Retinal pigment epithelial cell (primary cell): ENCODE data around the gene SHMT2.

Experiments
- DNase-seq: peaks from one replicate; pipeline ENCODE4 v3.0.0-alpha.2; 2010; ENCODE audit warnings: low read depth
- H3K4me3 ChIP-seq: 2 replicates; pipeline ENCODE4 v1.5.1; 2011; ENCODE audit warnings: mild to moderate bottlenecking, low read length, control low read depth, moderate library complexity
- TF ChIP-seq, protein P1 (sequence below): conservative IDR thresholded peaks from 2 replicates; pipeline ENCODE4 v1.5.1; 2011; ENCODE audit warnings: low read depth, low read length, control low read depth, inconsistent platforms

Gene SHMT2

DNA sequence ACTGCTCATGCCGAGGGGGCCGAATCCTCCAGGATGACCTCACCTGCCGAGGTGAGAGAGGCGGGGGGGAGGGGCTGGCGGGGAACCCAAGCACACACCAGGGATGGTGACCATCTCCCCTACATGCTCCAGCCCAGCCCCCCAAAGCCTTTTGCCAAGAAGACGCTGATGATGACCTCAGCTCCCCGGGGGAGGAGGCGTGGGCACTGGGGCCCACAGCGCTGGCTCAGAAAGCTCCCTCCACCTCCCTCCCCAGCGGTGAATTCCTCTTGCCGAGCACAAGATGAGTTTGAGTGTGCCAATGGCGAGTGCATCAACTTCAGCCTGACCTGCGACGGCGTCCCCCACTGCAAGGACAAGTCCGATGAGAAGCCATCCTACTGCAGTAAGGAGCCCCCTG lies 36.6 kb upstream of the SHMT2 start:
- H3K4me3 ChIP-seq = no peak overlapping the region
- DNase-seq = no peak
- TF ChIP-seq, protein P1, sequence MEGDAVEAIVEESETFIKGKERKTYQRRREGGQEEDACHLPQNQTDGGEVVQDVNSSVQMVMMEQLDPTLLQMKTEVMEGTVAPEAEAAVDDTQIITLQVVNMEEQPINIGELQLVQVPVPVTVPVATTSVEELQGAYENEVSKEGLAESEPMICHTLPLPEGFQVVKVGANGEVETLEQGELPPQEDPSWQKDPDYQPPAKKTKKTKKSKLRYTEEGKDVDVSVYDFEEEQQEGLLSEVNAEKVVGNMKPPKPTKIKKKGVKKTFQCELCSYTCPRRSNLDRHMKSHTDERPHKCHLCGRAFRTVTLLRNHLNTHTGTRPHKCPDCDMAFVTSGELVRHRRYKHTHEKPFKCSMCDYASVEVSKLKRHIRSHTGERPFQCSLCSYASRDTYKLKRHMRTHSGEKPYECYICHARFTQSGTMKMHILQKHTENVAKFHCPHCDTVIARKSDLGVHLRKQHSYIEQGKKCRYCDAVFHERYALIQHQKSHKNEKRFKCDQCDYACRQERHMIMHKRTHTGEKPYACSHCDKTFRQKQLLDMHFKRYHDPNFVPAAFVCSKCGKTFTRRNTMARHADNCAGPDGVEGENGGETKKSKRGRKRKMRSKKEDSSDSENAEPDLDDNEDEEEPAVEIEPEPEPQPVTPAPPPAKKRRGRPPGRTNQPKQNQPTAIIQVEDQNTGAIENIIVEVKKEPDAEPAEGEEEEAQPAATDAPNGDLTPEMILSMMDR = no peak

DNA sequence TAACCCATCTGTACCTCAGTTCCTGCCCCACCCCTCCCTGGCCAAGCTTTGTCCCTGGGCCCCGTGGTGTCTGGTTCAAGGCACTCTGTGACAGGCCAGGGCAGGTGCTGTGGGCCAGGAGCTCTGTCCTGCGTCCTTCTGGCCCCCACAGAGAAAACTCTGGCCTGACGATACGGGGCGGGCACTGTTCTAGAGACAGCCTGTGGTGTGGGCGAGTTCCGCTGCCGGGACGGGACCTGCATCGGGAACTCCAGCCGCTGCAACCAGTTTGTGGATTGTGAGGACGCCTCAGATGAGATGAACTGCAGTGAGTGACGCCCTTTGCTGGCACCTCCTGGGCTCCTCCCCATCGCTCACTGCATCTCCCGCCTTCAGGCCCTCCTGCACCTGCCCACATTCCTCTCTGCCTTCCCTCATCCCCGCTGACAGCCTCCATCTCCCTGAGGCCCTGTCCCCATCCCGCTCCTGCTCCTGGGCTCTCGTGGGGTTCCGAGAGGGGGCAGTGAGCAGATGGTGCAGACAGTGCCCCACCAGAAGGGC lies 35.7 kb upstream of the SHMT2 start:
- H3K4me3 ChIP-seq = no peak overlapping the region
- DNase-seq = no peak
- TF ChIP-seq, protein P1 = no peak

DNA sequence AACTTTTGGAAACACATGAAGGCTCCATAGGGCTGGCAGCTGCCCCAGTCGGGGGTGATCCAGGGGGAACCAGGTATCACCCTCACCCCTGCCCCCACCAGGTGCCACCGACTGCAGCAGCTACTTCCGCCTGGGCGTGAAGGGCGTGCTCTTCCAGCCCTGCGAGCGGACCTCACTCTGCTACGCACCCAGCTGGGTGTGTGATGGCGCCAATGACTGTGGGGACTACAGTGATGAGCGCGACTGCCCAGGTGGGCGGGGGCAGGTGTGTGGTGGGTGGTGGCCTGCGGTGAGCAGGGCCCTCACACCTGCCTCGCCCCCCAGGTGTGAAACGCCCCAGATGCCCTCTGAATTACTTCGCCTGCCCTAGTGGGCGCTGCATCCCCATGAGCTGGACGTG lies 35.3 kb upstream of the SHMT2 start:
- no peak for DNase-seq
- H3K4me3 ChIP-seq = no peak overlapping the region
- TF ChIP-seq, protein P1 = no peak

DNA sequence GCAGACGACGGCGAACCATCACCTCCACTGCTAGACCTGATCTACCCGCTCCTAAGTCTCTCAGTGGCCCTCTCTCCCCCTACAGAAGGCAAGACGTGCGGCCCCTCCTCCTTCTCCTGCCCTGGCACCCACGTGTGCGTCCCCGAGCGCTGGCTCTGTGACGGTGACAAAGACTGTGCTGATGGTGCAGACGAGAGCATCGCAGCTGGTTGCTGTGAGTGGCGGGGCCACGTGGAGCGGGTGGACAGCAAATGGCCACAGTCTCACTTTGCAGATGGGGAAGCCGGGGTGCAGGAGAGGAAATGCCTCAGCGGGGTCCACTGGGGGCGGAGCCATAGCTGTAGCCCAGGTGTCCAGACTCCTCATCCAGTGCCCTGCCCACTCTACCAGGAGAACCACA lies 34.3 kb upstream of the SHMT2 start:
- TF ChIP-seq, protein P1 = no peak
- H3K4me3 ChIP-seq = no peak overlapping the region
- no peak for DNase-seq

DNA sequence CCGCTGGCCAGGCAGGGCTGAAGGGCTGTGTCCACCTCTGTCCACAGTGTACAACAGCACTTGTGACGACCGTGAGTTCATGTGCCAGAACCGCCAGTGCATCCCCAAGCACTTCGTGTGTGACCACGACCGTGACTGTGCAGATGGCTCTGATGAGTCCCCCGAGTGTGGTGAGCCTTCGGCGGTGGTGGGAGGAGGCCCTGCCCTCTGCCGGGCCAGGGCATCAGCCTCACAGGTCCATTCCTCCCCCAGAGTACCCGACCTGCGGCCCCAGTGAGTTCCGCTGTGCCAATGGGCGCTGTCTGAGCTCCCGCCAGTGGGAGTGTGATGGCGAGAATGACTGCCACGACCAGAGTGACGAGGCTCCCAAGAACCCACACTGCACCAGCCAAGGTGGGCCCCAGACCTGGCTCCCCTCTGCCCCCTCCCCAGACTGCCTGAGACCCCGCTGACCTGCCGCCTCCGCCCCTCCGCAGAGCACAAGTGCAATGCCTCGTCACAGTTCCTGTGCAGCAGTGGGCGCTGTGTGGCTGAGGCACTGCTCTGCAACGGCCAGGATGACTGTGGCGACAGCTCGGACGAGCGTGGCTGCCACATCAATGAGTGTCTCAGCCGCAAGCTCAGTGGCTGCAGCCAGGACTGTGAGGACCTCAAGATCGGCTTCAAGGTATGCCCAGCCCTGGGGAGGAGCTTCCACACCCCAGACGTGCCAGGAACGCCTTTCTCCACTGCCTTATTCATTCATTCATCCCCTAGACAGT lies 33.7 kb upstream of the SHMT2 start:
- H3K4me3 ChIP-seq = no peak overlapping the region
- no peak for DNase-seq
- TF ChIP-seq, protein P1 = no peak

DNA sequence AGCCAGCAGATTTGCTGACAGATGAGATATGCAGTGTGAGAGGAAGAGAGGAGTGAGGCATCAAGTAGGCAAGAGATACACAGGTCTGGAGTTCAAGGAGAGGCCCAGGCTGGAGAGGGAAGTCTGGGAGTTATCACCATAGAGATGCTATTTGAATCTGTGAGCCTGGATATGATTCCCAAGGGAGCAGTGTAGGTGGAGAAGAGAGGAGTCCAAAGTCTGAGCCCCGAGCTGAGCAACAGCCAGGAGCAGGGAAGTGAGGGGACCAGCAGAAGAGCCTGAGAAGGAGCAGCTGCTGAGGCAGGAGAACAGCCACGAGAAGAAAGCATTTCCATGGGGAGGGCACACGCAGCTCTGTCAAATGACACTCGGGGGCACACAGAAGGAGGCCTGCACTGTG lies 33.1 kb upstream of the SHMT2 start:
- DNase-seq = no peak
- TF ChIP-seq, protein P1 = no peak
- H3K4me3 ChIP-seq = no peak overlapping the region

DNA sequence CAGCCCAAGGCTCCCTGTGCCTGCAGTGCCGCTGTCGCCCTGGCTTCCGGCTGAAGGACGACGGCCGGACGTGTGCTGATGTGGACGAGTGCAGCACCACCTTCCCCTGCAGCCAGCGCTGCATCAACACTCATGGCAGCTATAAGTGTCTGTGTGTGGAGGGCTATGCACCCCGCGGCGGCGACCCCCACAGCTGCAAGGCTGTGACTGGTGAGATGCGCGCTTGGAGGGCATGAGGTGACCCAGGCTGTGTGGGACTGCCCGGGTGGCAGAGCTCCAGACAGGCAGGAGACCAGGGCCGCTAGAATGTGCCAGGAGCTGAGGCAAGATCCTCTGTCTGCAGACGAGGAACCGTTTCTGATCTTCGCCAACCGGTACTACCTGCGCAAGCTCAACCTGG lies 32.6 kb upstream of the SHMT2 start:
- no peak overlapping the region for H3K4me3 ChIP-seq
- no peak for DNase-seq
- TF ChIP-seq, protein P1 = no peak
